Nephron (organoid): ENCODE results near the gene ADAMTS2.

Experiments used
- H3K27ac Mint-ChIP-seq, 3 experiments: 2 replicates each; pipeline ENCODE4 v1.8.0; 2020; ENCODE audit warnings: mixed read lengths in 3 of 3, mild to moderate bottlenecking in 2 of 3, moderate library complexity in 1 of 3
- H3K27me3 Mint-ChIP-seq: 2 replicates; pipeline ENCODE4 v1.8.0; 2021; ENCODE audit warnings: low read depth, mild to moderate bottlenecking, moderate library complexity, mixed read lengths
- H3K36me3 Mint-ChIP-seq: 2 replicates; pipeline ENCODE4 v1.8.0; 2020; ENCODE audit warnings: low read depth, mixed read lengths
- H3K4me1 Mint-ChIP-seq: 2 replicates; pipeline ENCODE4 v1.8.0; 2020; ENCODE audit warnings: mixed read lengths
- H3K4me3 Mint-ChIP-seq, 3 experiments: 2 replicates each; pipeline ENCODE4 v1.8.0; 2020; ENCODE audit warnings: mild to moderate bottlenecking in 3 of 3, mixed read lengths in 3 of 3, moderate library complexity in 2 of 3
- H3K9me3 Mint-ChIP-seq: 2 replicates; pipeline ENCODE4 v1.8.0; 2020; ENCODE audit warnings: mixed read lengths
- CTCF ChIP-seq, 3 experiments: fragments of 200-600 bp; sonication (generic); IDR thresholded peaks; one replicate each; pipeline ENCODE4 v1.5.0; 2021; ENCODE audit warnings: antibody characterized with exemption in 3 of 3; ENCODE audit not compliant: unreplicated experiment in 3 of 3

Gene ADAMTS2

GRCh38 chr5:179199246-179199645 is 146.0 kb downstream of the ADAMTS2 start:
- Mint-ChIP-seq H3K36me3 (no peaks in the 10 kb centered on the region), H3K27me3 (peaks cover 3% of the 10 kb centered on the region), H3K4me3 (no peak overlapping the region), H3K4me1 (peaks cover 11% of the 10 kb centered on the region), H3K9me3 (no peaks in the 10 kb centered on the region), H3K27ac (no peak overlapping the region)
- no peak for TF ChIP-seq CTCF (IDR thresholded peaks at IDR 0.05; ENCODE audit: unreplicated experiment in 3 of 3)

GRCh38 chr5:179198825-179199224 is 146.4 kb downstream of the ADAMTS2 start:
- no peak for TF ChIP-seq CTCF (IDR thresholded peaks at IDR 0.05; ENCODE audit: unreplicated experiment in 3 of 3)
- Mint-ChIP-seq H3K36me3 (no peaks in the 10 kb centered on the region), H3K27me3 (peaks cover 3% of the 10 kb centered on the region)

GRCh38 chr5:179196405-179197079 is 148.7 kb downstream of the ADAMTS2 start:
- Mint-ChIP-seq H3K4me1 (peaks cover 22% of the 10 kb centered on the region), H3K9me3 (no peaks in the 10 kb centered on the region), H3K27me3 (peaks cover 8% of the 10 kb centered on the region), H3K27ac (peak overlapping the region; percentile 7 to 46 (median 19)), H3K36me3 (no peaks in the 10 kb centered on the region), H3K4me3 (no peak overlapping the region)
- TF ChIP-seq CTCF (IDR thresholded peaks at IDR 0.05; ENCODE audit: unreplicated experiment in 3 of 3): no peak

More at GRCh38 chr5:179198825-179199224, 146.4 kb downstream of the ADAMTS2 start:
- H3K4me1 Mint-ChIP-seq: peaks cover 11% of the 10 kb centered on the region
- no peak overlapping the region for H3K27ac Mint-ChIP-seq
- H3K9me3 Mint-ChIP-seq: no peaks in the 10 kb centered on the region
- no peak overlapping the region for H3K4me3 Mint-ChIP-seq

GRCh38 chr5:179195561-179196404 is 149.5 kb downstream of the ADAMTS2 start:
- H3K27ac Mint-ChIP-seq: peak overlapping the region in 2 of 3 experiments; percentile 7 to 46
- H3K4me1 Mint-ChIP-seq: peaks cover 22% of the 10 kb centered on the region
- H3K27me3 Mint-ChIP-seq: peaks cover 8% of the 10 kb centered on the region
- no peak overlapping the region for H3K4me3 Mint-ChIP-seq
- H3K9me3 Mint-ChIP-seq: no peaks in the 10 kb centered on the region
- TF ChIP-seq CTCF (IDR thresholded peaks at IDR 0.05; ENCODE audit: unreplicated experiment in 3 of 3): no peak
- no peaks in the 10 kb centered on the region for H3K36me3 Mint-ChIP-seq

- no peak for TF ChIP-seq CTCF (IDR thresholded peaks at IDR 0.05; ENCODE audit: unreplicated experiment in 3 of 3)
- Mint-ChIP-seq H3K27me3 (peaks cover 4% of the 10 kb centered on the region), H3K9me3 (no peaks in the 10 kb centered on the region)
These were observed 150.3 kb downstream of the ADAMTS2 start for GRCh38 chr5:179194941-179195381.

More at GRCh38 chr5:179194941-179195381, 150.3 kb downstream of the ADAMTS2 start:
- H3K36me3 Mint-ChIP-seq: no peaks in the 10 kb centered on the region
- peaks cover 22% of the 10 kb centered on the region for H3K4me1 Mint-ChIP-seq
- no peak overlapping the region for H3K4me3 Mint-ChIP-seq
- no peak overlapping the region for H3K27ac Mint-ChIP-seq
